Measurements from ENCODE around the gene SP4.
"Not testable (repeated sequence)": the region's sequence is repeated elsewhere in the genome, so short reads cannot be mapped to it uniquely, and the experiment has no call there.

The SP4 gene

GRCh38 chr7:21532485-21532884 lies 104.6 kb downstream of the SP4 start:
- not testable (repeated sequence) for DNase-seq

- not testable (repeated sequence) for DNase-seq
These were observed 105.8 kb downstream of the SP4 start for GRCh38 chr7:21533646-21534045.

- DNase-seq: not testable (repeated sequence)
These were observed 108.7 kb downstream of the SP4 start for GRCh38 chr7:21536445-21537118.

GRCh38 chr7:21538936-21539495 lies 111.1 kb downstream of the SP4 start:
- no peak for DNase-seq

GRCh38 chr7:21542891-21543527 lies 115.1 kb downstream of the SP4 start, which contains the start of gene DNAH11:
TSS of gene DNAH11 (plus strand) at chr7:21543039. CDS start at chr7:21543246, 207 bp downstream.
- DNase-seq: no peak

- no peak for DNase-seq
These were observed 115.8 kb downstream of the SP4 start for GRCh38 chr7:21543528-21544302.

- DNase-seq: no peak
These were observed 116.4 kb downstream of the SP4 start for GRCh38 chr7:21544303-21544656.

- DNase-seq: no peak
These were observed 116.8 kb downstream of the SP4 start for GRCh38 chr7:21544715-21545114.

- DNase-seq: no peak
These were observed 119.6 kb downstream of the SP4 start for GRCh38 chr7:21547501-21547900.

- DNase-seq: no peak
These were observed 120.6 kb downstream of the SP4 start for GRCh38 chr7:21548491-21548890.

GRCh38 chr7:21550076-21550475 lies 122.2 kb downstream of the SP4 start:
- DNase-seq: no peak

- DNase-seq: no peak
These were observed 123.1 kb downstream of the SP4 start for GRCh38 chr7:21550821-21551531.

GRCh38 chr7:21562385-21562784 lies 134.5 kb downstream of the SP4 start:
- DNase-seq: no peak
